Activated CD4-positive, alpha-beta T cell treated with anti-CD3 and anti-CD28 coated beads for 36 hours (primary cell): ENCODE results near the gene LRRC52. TPM values are rescaled to one million over a fixed set of nuclear protein-coding genes. Genes with fewer than 3 reads are reported as not detected.

ENCODE experiments used
- ATAC-seq: fragments of 200-7000 bp; cut with Tn5 transposase; one replicate; pipeline ENCODE4 v1.10.0; 2021; ENCODE audit warnings: mild to moderate bottlenecking, moderate library complexity
- CTCF ChIA-PET: fragments of 350-600 bp; sonication (Branson Sonifier 250); formaldehyde crosslinking; loops from one replicate; lab custom pipeline; 2021; ENCODE audit warnings: antibody characterized with exemption; lab: Charles Lee
- POLR2A ChIA-PET: fragments of 350-600 bp; sonication (Branson Sonifier 250); formaldehyde crosslinking; loops from one replicate; lab custom pipeline; 2021; ENCODE audit warnings: antibody characterized with exemption, inconsistent platforms; lab: Charles Lee
- DNase-seq: peaks from one replicate; pipeline ENCODE4 v3.0.0-alpha.2; 2020
- H3K27ac Mint-ChIP-seq: one replicate; pipeline ENCODE4 v1.8.0; 2021; ENCODE audit warnings: mixed read lengths
- H3K27me3 Mint-ChIP-seq: one replicate; pipeline ENCODE4 v1.8.0; 2021; ENCODE audit warnings: mixed read lengths
- H3K36me3 Mint-ChIP-seq: one replicate; pipeline ENCODE4 v1.8.0; 2021; ENCODE audit warnings: low read depth, mixed read lengths
- H3K4me1 Mint-ChIP-seq: one replicate; pipeline ENCODE4 v1.8.0; 2021; ENCODE audit warnings: mixed read lengths
- H3K4me3 Mint-ChIP-seq: one replicate; pipeline ENCODE4 v1.8.0; 2021; ENCODE audit warnings: mild to moderate bottlenecking, moderate library complexity, mixed read lengths
- H3K9me3 Mint-ChIP-seq: one replicate; pipeline ENCODE4 v1.8.0; 2021; ENCODE audit warnings: low read depth, mixed read lengths
- intact Hi-C, 2 experiments: fragments of 100-400 bp; cut with DNase I in 1 of 2; cut with micrococcal nuclease in 1 of 2; formaldehyde crosslinking; loops; one replicate each; pipeline versions ENCODE4 v1.14.2 to v1.15.1; 2022 to 2024; cut with DNase I, micrococcal nuclease
- total RNA-seq, 2 experiments: library from RNA; stranded (reverse); gene quantifications; one replicate each; pipeline ENCODE4 v1.2.3, GENCODE V29; 2021

The LRRC52 gene
- total RNA-seq, 2 experiments from 2014 or later, result not detected

DNA sequence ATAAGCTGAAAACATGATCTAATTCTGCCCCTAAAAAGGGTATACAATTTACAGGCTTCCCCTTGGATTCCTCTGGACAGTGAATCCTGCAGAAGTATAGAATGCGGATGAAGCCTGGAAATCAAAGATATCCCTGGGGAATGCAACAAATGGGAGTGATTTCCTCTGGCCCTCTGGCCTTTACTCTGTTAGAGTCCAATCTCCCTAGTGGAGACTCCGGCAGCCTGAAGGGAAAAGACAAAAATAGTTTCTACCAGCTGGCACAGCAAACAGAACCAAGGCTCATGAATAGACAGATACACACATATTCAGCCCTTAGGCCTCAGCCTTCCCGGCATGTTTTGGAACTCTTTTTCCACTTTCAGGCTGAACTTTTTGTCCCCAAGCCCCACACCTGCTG is 3.9 kb upstream of the LRRC52 start:
- intact Hi-C loops, result no loop called here
- Mint-ChIP-seq H3K4me1 (peaks cover 2% of the 10 kb centered on the region), H3K9me3 (no peaks in the 10 kb centered on the region), H3K36me3 (no peaks in the 10 kb centered on the region), H3K27ac (no peak overlapping the region), H3K4me3 (no peak overlapping the region), H3K27me3 (peaks cover 29% of the 10 kb centered on the region)
- POLR2A ChIA-PET, result no interaction called here
- CTCF ChIA-PET, result interaction anchor here (0.6 kb wide), 1 partner anchor 750 kb away, joined by 3 read pairs; no protein-coding TSS in a partner anchor
- ATAC-seq, result no peak
- no peak for DNase-seq

- DNase-seq (no peak), ATAC-seq (no peak)
- H3K27ac Mint-ChIP-seq, result no peak overlapping the region
- no peaks in the 10 kb centered on the region for H3K9me3 Mint-ChIP-seq
- no peaks in the 10 kb centered on the region for H3K36me3 Mint-ChIP-seq
- peaks cover under 1% of the 10 kb centered on the region for H3K4me1 Mint-ChIP-seq
- intact Hi-C loops, result no loop called here
- POLR2A ChIA-PET, result no interaction called here
- peaks cover 28% of the 10 kb centered on the region for H3K27me3 Mint-ChIP-seq
- no peak overlapping the region for H3K4me3 Mint-ChIP-seq
- CTCF ChIA-PET, result interaction anchor here (0.6 to 0.7 kb wide), 3 partner anchors 130 to 1492 kb away, joined by 3 to 4 read pairs (median 3); no protein-coding TSS in a partner anchor
Measured at GRCh38 chr1:165542015-165542631, 1.7 kb upstream of the LRRC52 start.

DNA sequence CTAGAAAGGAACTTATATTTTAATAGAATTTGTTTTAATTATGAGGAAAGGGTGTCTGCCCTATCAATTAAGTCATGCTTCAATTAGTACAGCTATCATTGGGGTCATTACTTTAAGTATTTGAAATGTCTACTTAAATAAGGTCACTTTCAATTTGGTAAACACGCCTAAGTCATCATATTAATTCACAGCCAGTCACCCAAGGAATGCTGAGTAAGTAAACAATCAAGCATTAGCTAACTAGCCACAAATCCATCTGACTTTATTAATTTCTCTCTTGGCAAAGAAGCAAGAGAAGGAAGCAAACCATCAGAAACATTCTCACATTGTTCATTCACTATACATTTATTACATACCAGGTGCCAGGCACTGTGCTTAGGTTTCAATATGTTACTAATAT is 1.2 kb upstream of the LRRC52 start:
- POLR2A ChIA-PET, result no interaction called here
- Mint-ChIP-seq H3K4me3 (no peak overlapping the region), H3K27me3 (peaks cover 29% of the 10 kb centered on the region), H3K9me3 (no peaks in the 10 kb centered on the region), H3K36me3 (no peaks in the 10 kb centered on the region), H3K27ac (no peak overlapping the region), H3K4me1 (no peaks in the 10 kb centered on the region)
- CTCF ChIA-PET, result interaction anchor here (0.6 to 0.7 kb wide), 2 partner anchors 131 to 1491 kb away, joined by 3 to 4 read pairs; no protein-coding TSS in a partner anchor
- ATAC-seq (no peak), DNase-seq (no peak)
- intact Hi-C loops, result no loop called here

- CTCF ChIA-PET, result no interaction called here
- DNase-seq (no peak), ATAC-seq (no peak)
- Mint-ChIP-seq H3K36me3 (no peaks in the 10 kb centered on the region), H3K9me3 (no peaks in the 10 kb centered on the region), H3K4me1 (no peaks in the 10 kb centered on the region), H3K27me3 (peaks cover 32% of the 10 kb centered on the region), H3K4me3 (no peak overlapping the region), H3K27ac (no peak overlapping the region)
- POLR2A ChIA-PET, result no interaction called here
- intact Hi-C loops, result no loop called here
Measured at GRCh38 chr1:165544996-165545395, 1.2 kb downstream of the LRRC52 start.

DNA sequence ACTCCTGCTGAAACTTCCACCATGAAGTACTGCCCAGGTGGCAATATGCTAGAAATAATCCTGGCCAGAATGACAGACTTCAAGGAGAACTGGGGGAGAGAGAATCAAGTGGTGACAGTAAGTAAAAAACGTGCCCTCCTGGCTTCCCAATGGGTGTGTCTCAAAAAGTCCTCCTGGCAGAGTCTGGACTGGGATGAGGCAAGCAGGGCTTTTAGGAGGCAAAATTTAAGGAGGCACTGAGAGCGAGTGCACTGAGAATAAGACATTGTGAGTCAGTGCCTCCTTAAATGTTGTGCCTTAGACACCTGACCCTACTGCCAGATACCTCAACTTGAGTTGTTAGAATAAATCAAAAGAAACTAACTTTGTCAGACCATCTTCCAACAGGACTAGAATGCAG is 2.2 kb downstream of the LRRC52 start:
- POLR2A ChIA-PET, result interaction anchor here (0.7 kb wide), 1 partner anchor 29 kb away, joined by 3 read pairs; no protein-coding TSS in a partner anchor
- Mint-ChIP-seq H3K27ac (no peak overlapping the region), H3K27me3 (peaks cover 30% of the 10 kb centered on the region), H3K9me3 (no peaks in the 10 kb centered on the region), H3K36me3 (no peaks in the 10 kb centered on the region), H3K4me1 (no peaks in the 10 kb centered on the region), H3K4me3 (no peak overlapping the region)
- intact Hi-C loops, result no loop called here
- CTCF ChIA-PET, result no interaction called here
- ATAC-seq, result no peak
- DNase-seq, result no peak

DNA sequence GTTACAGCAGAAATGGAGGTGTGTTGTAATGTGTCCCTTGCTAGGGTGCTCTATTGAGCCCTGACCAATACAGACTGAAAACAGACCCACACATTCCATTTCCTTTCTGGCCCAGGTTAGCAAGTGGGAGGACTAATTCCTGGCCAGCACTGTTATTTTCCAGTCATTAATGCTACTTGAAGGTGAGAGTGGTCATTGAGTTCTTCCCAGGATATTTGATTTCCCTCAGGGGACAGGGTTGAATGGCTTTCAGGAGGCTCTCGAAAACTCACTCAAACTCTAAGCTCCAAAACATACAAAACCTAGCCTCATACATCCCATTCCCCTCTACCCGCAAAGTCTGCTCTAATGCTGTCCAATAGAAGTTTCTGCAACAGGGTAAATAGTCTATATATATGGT is 6.2 kb downstream of the LRRC52 start:
- POLR2A ChIA-PET, result no interaction called here
- Mint-ChIP-seq H3K27me3 (peaks cover 17% of the 10 kb centered on the region), H3K4me3 (no peak overlapping the region), H3K4me1 (no peaks in the 10 kb centered on the region), H3K9me3 (no peaks in the 10 kb centered on the region), H3K36me3 (no peaks in the 10 kb centered on the region), H3K27ac (no peak overlapping the region)
- intact Hi-C loops, result no loop called here
- DNase-seq (no peak), ATAC-seq (no peak)
- CTCF ChIA-PET, result no interaction called here

DNA sequence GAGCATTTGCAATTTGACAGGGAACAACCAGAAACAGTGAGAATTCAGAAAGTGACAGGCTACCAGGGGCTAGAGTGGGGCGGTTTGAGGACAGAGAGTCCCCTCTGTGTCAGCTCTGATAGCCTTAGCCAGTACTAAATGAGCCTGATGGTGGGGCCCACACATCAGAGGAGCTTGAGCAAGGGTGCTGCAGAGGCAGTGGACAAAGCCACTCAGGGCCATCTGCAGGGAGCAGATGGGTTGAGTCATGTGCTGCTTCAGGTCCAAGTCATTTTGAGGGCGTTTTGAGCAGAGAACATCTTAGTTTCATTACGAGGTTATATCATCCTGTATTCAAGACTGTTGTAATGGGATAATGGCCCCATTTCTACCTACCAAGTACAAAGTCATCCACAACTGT is 7.7 kb downstream of the LRRC52 start:
- H3K4me1 Mint-ChIP-seq, result no peaks in the 10 kb centered on the region
- CTCF ChIA-PET, result interaction anchor here (0.9 kb wide), 1 partner anchor 23 kb away, joined by 3 read pairs; no protein-coding TSS in a partner anchor

DNA sequence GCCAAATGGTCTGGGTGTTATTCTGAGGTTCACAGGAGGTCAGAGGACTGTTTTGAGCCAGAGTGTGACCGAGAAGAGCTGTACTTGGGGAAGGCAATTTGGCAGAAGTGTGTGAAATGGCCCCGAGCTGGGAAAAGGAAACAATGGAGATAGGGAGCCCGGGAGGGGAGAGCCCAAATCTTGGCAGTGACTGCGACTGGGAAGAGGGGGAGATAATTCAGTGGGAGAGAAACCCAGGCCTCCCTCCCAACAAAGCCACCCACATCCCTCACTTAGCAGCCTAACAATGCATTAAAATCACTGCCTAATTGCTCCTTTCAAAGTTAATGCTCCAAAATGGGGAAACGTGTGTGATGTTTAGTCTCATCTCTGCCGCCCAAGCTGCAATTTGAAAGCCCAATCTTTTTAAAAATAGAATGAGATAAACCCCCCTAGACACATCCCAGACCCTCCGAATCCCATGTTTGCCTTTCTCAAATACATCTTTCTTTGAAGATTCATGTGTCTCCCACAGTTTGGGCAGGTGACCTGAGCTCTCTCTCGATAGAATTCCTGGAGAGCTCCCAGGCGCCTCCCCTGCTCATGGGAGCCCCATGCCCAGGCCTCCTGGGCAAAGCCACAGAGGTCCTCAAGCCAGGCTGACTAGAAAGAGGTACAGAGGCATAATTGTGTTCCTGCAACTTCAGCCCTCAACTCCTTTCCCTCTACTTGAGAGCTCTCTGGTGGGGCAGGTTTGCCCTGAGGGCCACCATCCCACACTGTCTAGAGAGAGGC is 17.3 kb downstream of the LRRC52 start:
- Mint-ChIP-seq H3K27me3 (peaks cover 26% of the 10 kb centered on the region), H3K4me3 (no peak overlapping the region), H3K4me1 (no peaks in the 10 kb centered on the region), H3K27ac (no peak overlapping the region), H3K9me3 (no peaks in the 10 kb centered on the region), H3K36me3 (no peaks in the 10 kb centered on the region)
- DNase-seq (no peak), ATAC-seq (no peak)
- intact Hi-C loops, result no loop called here
- ChIA-PET CTCF (interaction anchor here (0.8 to 2.0 kb wide), 3 partner anchors 14 to 32 kb away, joined by 3 to 6 read pairs (median 4); no protein-coding TSS in a partner anchor), POLR2A (interaction anchor here (1.0 kb wide), 1 partner anchor 27 kb away, joined by 4 read pairs; no protein-coding TSS in a partner anchor)

More for the DNA sequence above, 7.7 kb downstream of the LRRC52 start:
- H3K27ac Mint-ChIP-seq, result no peak overlapping the region
- intact Hi-C loops, result no loop called here
- POLR2A ChIA-PET, result no interaction called here
- DNase-seq, result no peak
- no peaks in the 10 kb centered on the region for H3K9me3 Mint-ChIP-seq
- H3K27me3 Mint-ChIP-seq, result peaks cover 19% of the 10 kb centered on the region
- ATAC-seq, result no peak
- no peak overlapping the region for H3K4me3 Mint-ChIP-seq
- no peaks in the 10 kb centered on the region for H3K36me3 Mint-ChIP-seq

GRCh38 chr1:165562571-165562970 is 18.8 kb downstream of the LRRC52 start:
- H3K27ac Mint-ChIP-seq, result no peak overlapping the region
- no peaks in the 10 kb centered on the region for H3K9me3 Mint-ChIP-seq
- H3K27me3 Mint-ChIP-seq, result peaks cover 31% of the 10 kb centered on the region
- H3K4me3 Mint-ChIP-seq, result no peak overlapping the region
- no peaks in the 10 kb centered on the region for H3K36me3 Mint-ChIP-seq
- intact Hi-C loops, result no loop called here
- ChIA-PET CTCF (interaction anchor here (0.7 kb wide), 1 partner anchor 15 kb away, joined by 5 read pairs; no protein-coding TSS in a partner anchor), POLR2A (interaction anchor here (1.0 kb wide), 1 partner anchor 26 kb away, joined by 4 read pairs; no protein-coding TSS in a partner anchor)
- ATAC-seq (no peak), DNase-seq (no peak)
- H3K4me1 Mint-ChIP-seq, result no peaks in the 10 kb centered on the region

GRCh38 chr1:165563551-165563950 is 19.8 kb downstream of the LRRC52 start:
- ChIA-PET CTCF (no interaction called here), POLR2A (no interaction called here)
- intact Hi-C loops, result no loop called here
- Mint-ChIP-seq H3K4me3 (no peak overlapping the region), H3K27ac (no peak overlapping the region), H3K4me1 (no peaks in the 10 kb centered on the region), H3K27me3 (peaks cover 32% of the 10 kb centered on the region), H3K9me3 (no peaks in the 10 kb centered on the region), H3K36me3 (no peaks in the 10 kb centered on the region)
- DNase-seq, result no peak
- no peak for ATAC-seq

DNA sequence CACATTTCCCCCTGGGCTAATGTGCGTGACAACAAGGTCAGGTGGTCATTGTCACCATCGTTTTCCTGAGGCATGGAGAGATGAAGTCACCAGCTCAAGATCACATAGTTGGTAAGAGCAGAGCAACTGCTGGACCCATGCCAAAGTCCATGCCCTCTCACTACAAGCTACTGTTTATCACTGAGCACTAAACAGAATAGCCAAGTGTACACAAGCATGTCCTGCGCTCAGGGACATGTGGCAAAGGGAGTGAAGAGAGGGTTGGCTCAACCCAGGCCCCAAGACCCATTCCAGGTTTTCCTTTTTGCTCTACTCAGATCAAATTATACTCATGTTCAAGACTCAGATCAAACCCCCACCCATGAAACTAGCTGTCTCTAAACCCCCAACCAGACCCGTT is 20.8 kb downstream of the LRRC52 start:
- DNase-seq, result no peak
- Mint-ChIP-seq H3K36me3 (no peaks in the 10 kb centered on the region), H3K27me3 (peaks cover 34% of the 10 kb centered on the region), H3K9me3 (no peaks in the 10 kb centered on the region), H3K4me3 (no peak overlapping the region), H3K27ac (no peak overlapping the region), H3K4me1 (no peaks in the 10 kb centered on the region)
- ChIA-PET POLR2A (no interaction called here), CTCF (no interaction called here)
- intact Hi-C loops, result no loop called here
- ATAC-seq, result no peak
